HG02678 (cell line): ENCODE measurements around the gene RPL32.

ENCODE experiments used
- ATAC-seq: cut with Tn5 transposase; IDR thresholded peaks from one replicate; pipeline ENCODE4 v1.9.1; 2021; ENCODE audit warnings: mild to moderate bottlenecking, moderate library complexity; ENCODE audit not compliant: unreplicated experiment

Gene RPL32

GRCh38 chr3:12833222-12834161 is 7.9 kb downstream of the RPL32 start:
- ATAC-seq, result no peak

GRCh38 chr3:12832350-12833221 is 8.8 kb downstream of the RPL32 start:
- no peak for ATAC-seq

DNA sequence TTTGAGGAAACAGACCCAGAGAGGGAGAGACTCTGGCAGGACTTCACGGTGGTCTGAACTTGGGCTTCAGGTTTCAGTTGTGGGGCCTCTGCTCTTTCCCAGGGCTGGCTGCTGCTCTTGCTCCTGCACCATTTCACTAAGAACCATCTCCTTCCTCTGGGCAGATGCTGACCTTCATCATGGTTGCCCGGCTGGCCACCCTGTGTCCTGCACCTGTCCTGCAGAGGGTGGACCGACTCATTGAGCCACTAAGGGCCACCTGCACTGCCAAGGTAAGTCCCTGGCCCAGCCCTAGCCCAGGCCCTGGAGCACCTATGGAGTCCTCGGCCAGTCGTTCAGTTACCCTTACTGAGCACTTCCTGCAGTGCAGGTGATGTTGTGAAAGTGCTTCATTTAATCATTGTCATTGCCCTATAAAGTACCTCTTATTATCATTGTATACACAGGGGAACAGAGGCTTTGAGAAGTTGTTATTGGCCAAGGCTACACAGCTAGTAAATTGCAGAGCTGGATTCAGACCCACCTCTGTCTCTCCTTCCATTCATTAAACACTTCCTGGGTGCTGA is 10.0 kb downstream of the RPL32 start:
- no peak for ATAC-seq

GRCh38 chr3:12830785-12831156 is 10.6 kb downstream of the RPL32 start:
- no peak for ATAC-seq

DNA sequence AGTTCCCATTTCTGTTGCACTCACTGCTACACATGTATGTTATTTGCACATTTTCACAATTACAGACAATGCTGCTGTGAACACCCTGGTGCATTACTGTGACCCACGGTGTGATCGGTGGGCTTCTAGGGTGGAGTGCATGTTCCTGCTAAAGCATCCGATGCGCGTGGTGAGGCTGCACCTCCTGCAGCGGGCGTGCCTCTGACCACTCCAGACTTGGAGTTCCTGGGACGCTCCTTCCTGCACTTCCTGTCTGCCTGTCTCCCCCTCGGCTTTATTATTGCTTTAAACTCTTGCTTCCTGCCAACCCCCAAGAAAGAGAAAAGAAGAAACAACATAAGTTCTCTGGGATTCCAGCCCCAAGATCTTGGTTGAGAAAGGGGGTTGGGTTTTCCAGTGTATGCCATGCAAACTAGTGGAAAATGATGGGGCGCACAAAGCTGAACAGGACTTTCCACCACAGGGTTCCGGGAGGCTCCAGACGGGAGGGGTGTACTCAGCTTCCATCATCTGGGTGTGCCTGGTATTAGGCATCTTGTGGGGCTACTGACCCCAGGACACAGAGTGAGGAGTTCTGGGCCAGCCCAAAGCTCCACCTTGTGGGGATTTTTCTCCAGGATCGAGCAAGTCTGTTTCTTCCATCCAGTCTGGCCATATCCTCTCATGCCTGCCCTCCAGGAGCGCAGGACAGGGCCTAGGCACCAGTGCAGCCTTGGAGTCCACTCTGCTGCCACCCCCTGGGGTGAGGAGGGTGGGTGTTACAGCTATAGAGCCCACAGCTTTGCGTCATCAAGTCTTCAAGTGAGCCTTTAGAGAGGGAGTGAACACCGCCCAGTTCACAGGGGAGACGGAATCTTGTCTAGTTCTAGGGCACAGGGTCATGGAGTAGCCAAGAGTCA is 11.2 kb downstream of the RPL32 start:
- ATAC-seq, result no peak

GRCh38 chr3:12829404-12829803 is 12.0 kb downstream of the RPL32 start:
- ATAC-seq, result no peak

GRCh38 chr3:12828751-12829150 is 12.6 kb downstream of the RPL32 start:
- no peak for ATAC-seq

DNA sequence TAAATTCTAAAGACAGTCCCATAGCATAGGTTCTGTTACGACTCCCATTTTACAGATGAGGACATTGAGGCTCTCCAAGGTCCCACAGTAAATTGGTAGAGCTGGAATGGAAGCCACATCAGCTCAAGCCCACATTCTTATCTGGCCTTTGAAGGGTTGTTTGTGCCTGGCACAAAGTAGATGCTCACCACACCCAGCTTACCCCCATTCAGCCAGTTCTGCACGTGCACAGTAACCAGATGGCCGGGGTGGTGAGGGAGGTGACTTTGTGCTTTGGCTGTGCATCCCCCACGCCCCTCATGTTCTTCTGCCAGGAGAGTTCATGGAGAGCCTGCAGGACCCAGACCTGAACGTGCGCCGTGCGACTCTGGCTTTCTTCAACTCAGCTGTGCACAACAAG is 16.2 kb downstream of the RPL32 start:
- no peak for ATAC-seq

DNA sequence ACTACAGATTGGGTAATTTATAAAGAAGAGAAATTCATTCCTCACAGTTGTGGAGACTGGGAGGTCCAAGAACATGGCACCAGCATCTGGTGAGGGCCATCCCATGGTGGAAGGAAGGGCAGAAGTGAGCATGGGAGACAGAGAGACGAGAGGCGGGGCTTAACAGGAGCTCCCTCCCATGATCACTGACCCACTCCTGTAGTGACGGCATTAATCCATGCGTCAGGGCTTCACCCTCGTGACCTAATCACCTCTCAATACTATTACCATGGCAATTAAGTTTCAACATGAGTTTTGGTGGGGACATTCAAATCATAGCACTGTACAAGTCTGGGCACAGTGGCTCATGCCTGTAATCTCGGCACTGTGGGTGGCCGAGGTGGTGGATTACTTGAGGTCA is 17.1 kb downstream of the RPL32 start:
- ATAC-seq, result no peak

- ATAC-seq, result no peak
These were observed 18.5 kb downstream of the RPL32 start for GRCh38 chr3:12822725-12823373.

GRCh38 chr3:12818773-12819172 is 22.6 kb downstream of the RPL32 start:
- ATAC-seq, result no peak

GRCh38 chr3:12818273-12818672 is 23.1 kb downstream of the RPL32 start:
- no peak for ATAC-seq

GRCh38 chr3:12817343-12817710 is 24.0 kb downstream of the RPL32 start:
- ATAC-seq, result no peak

DNA sequence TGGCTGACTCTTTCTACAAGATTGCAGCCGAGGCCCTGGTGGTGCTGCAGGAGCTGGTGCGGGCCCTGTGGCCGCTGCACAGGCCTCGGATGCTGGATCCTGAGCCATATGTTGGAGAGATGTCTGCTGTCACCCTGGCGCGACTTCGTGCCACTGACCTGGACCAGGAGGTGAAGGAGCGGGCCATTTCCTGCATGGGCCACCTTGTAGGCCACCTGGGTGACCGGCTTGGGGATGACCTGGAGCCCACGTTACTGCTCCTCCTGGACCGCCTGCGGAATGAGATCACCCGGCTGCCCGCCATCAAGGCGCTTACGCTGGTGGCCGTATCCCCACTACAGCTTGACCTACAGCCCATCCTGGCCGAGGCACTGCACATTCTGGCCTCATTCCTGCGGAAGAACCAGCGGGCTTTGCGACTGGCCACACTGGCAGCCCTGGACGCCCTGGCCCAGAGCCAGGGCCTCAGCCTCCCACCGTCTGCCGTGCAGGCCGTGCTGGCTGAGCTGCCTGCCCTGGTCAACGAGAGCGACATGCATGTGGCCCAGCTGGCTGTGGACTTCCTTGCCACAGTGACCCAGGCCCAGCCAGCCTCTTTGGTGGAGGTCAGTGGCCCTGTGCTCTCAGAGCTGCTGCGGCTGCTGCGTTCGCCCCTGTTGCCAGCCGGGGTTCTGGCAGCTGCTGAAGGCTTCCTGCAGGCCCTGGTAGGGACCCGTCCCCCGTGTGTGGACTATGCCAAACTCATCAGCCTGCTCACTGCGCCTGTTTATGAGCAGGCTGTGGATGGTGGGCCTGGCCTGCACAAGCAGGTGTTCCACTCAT is 24.6 kb downstream of the RPL32 start:
- no peak for ATAC-seq

DNA sequence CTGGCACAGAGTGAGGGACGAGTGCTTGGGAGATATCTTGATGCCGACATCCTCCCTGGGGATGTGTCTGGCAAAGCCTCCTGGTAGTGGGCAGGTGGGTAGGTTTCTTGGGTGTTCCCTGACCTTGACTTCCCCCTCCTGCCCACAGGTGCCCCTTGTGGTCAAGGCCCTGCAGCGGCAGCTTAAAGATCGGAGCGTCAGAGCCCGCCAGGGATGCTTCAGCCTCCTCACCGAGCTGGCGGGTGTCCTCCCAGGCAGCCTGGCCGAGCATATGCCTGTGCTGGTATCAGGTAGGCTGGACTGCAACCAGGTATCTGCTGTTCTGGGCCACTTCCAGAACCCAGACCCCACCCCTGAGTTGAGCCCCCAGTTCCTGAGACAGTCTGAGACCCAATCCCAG is 25.6 kb downstream of the RPL32 start:
- ATAC-seq, result no peak

- no peak for ATAC-seq
These were observed 26.3 kb downstream of the RPL32 start for GRCh38 chr3:12815078-12815477.

DNA sequence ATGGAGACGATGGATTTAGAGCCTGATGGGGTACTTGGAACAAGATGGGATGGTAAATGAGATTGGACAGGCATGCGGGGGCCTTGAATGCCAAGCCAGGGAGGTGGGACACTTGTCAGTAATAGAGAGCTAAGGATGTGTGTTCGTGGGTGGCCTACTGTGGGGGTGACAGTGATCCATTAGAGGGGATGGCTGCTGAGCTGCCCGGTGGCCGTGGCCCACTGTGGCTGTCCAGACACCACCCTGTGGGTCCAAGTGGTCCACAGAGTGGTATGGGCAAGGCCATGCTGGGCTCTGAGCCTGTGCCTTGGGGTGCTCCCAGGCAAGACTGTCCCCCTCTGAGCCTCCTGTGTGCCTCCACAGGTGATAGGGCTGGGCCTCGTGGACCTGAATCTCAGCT is 27.4 kb downstream of the RPL32 start:
- ATAC-seq, result no peak

- ATAC-seq, result no peak
These were observed 28.6 kb downstream of the RPL32 start for GRCh38 chr3:12812812-12813211.

- no peak for ATAC-seq
These were observed 30.4 kb downstream of the RPL32 start for GRCh38 chr3:12810961-12811360.
